ENCODE results near the gene SLC2A9.

The SLC2A9 gene

DNA sequence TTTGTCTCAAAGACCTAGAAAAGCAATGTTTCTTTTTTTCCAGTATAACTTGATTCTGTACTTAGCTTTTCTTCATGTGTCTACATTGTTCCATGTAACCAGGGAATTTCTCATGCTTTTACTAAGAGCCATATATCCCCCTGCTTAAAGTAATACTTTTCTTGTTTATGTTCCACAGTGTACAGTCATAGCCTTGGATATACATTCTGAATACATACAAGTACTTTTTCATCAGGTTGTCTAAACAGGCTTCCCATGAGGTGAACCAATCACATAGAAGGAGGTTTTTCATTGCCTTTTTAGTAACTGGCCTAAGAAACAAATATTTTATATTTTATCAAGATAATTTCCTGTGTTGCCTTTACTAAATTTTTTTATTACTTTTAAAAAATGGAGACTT, 52.8 kb downstream of the SLC2A9 start:
- Histone ChIP-seq H3K27ac (ENCODE audit: low read length) (no peak overlapping the region), H3K4me3 (ENCODE audit: low read length) (no peak overlapping the region), H3K9ac (ENCODE audit: low read depth, low read length) (no peak overlapping the region), H3K27me3 (ENCODE audit: insufficient read depth, low read length) (no peaks in the 10 kb centered on the region), H3K4me1 (ENCODE audit: insufficient read depth, low read length) (peaks cover 3% of the 10 kb centered on the region; the same call in 1 of the 2 replicates), H3K9me3 (ENCODE audit: insufficient read depth, low read depth, low read length) (no peaks in the 10 kb centered on the region), H3K36me3 (ENCODE audit: insufficient read depth, low read depth, low read length) (no peaks in the 10 kb centered on the region)

DNA sequence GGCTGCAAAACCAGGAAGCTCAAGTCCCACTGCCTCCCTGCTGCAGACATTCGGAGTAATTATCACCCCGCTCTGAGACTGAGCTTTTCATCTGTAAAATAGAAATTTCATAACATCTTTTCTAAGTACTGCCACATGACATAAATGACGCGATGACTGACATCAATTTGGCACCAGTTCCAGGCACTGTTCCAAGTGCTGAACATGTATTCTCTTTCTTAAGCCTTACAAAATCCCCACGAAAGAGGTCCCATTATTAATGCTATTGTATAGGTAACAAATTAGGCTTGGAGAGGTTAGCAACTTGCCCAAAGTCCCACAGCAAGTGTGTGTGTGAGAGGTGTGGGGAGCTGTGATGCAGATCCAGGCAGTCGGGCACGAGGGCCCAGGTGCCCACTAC, 56.4 kb downstream of the SLC2A9 start:
- Histone ChIP-seq H3K27me3 (ENCODE audit: insufficient read depth, low read length) (no peaks in the 10 kb centered on the region), H3K4me1 (ENCODE audit: insufficient read depth, low read length) (no peaks in the 10 kb centered on the region), H3K27ac (ENCODE audit: low read length) (no peak overlapping the region), H3K36me3 (ENCODE audit: insufficient read depth, low read depth, low read length) (no peaks in the 10 kb centered on the region), H3K9me3 (ENCODE audit: insufficient read depth, low read depth, low read length) (no peaks in the 10 kb centered on the region), H3K9ac (ENCODE audit: low read depth, low read length) (no peak overlapping the region), H3K4me3 (ENCODE audit: low read length) (no peak overlapping the region)

DNA sequence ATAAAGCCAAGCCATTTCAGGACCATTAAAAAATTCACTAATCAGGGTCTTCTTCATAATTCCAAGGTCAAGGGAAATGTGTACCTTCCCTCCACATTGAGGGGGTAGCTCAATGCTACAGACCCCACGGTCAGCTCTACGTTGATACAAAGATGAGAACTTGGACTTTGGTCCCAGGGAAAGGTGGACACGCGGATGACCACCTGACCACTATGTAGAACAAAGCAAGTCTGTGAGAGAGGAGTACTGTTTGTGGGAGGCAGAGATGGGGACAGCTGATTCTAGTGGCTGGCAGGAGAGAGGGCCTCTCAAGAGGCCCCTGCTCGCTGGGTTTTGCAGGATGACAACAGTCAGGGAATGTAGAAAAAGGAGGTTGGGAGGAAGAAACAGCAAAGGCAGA, 58.0 kb downstream of the SLC2A9 start:
- no peaks in the 10 kb centered on the region for H3K9me3 ChIP-seq (ENCODE audit: insufficient read depth, low read depth, low read length)
- no peaks in the 10 kb centered on the region for H3K4me1 ChIP-seq (ENCODE audit: insufficient read depth, low read length)
- H3K4me3 ChIP-seq (ENCODE audit: low read length): no peak overlapping the region
- H3K27ac ChIP-seq (ENCODE audit: low read length): no peak overlapping the region
- H3K27me3 ChIP-seq (ENCODE audit: insufficient read depth, low read length): no peaks in the 10 kb centered on the region
- H3K9ac ChIP-seq (ENCODE audit: low read depth, low read length): no peak overlapping the region
- no peaks in the 10 kb centered on the region for H3K36me3 ChIP-seq (ENCODE audit: insufficient read depth, low read depth, low read length)

DNA sequence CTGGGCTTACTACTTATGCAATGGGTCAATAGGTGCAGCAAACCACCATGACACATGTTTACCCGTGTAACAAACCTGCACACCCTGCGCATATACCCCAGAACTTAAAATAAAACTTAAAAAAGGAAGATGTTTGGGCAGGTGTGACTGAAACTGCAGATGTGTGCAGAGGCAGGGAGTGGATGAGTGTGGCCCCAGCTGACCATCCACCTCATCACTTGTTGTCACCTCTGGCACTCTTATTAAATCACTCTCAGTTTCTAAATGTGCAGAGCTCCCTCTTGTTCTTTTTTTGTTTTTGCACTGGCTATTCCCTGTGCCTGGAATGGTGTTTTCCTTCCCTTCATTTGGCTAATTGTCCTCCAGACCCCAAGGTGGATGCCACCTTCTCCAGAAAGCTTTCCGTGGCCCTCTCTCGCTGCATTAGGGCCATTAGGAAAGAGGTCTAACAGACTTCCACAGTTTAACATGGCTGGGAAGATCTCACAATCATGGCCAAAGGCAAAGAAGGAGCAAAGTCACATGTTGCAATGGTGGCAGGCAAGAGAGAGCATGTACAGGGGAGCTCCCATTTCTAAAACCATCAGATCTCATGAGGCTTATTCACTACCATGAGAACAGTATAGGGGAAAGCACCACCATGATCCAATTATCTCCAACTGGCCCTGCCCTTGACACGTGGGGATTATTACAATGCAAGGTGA, 58.5 kb downstream of the SLC2A9 start:
- Histone ChIP-seq H3K4me1 (ENCODE audit: insufficient read depth, low read length) (no peaks in the 10 kb centered on the region), H3K36me3 (ENCODE audit: insufficient read depth, low read depth, low read length) (no peaks in the 10 kb centered on the region), H3K4me3 (ENCODE audit: low read length) (no peak overlapping the region), H3K9me3 (ENCODE audit: insufficient read depth, low read depth, low read length) (no peaks in the 10 kb centered on the region), H3K27ac (ENCODE audit: low read length) (no peak overlapping the region), H3K9ac (ENCODE audit: low read depth, low read length) (no peak overlapping the region), H3K27me3 (ENCODE audit: insufficient read depth, low read length) (no peaks in the 10 kb centered on the region)

DNA sequence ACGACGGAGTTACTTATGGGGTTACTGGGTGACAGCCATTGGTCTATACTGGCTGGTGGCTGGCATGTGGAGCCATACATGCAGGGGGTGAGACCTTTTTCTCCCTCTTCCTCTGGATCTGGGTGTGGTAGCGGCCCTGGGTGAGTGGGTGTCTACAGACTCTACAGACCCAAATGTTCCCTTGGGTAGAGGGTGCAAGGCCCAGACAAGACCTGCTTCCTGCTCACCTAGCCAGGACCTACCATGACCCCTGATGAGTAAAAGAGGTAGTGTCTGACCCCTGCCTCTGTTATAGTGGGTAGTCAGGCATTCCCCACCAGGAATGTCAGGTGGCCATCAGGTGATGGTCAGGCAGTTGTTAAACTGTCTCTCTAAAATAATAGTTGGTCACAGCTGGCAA, 66.8 kb downstream of the SLC2A9 start:
- Histone ChIP-seq H3K4me3 (ENCODE audit: low read length) (no peak overlapping the region), H3K36me3 (ENCODE audit: insufficient read depth, low read depth, low read length) (no peaks in the 10 kb centered on the region), H3K9ac (ENCODE audit: low read depth, low read length) (no peak overlapping the region)

DNA sequence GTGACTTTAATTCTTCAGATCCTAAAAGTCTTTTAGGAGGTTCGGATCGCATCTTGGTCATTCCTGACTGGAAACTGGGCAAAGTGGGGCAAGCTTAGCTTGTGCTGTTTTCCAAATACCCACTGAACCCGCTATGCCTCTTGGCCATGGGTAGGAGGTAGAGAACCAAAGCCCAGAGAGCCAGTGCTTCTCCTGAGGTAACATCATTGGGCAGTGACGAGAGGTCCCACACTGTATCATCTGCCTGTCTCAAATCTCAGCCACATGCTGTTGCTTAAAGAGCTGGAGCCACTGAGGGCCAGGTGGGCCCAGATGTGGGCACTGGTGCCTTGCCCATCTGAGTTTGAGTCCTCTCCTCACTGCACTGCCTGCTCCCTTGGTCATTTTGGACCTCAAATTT, 68.2 kb downstream of the SLC2A9 start:
- no peaks in the 10 kb centered on the region for H3K4me1 ChIP-seq (ENCODE audit: insufficient read depth, low read length)
- H3K9ac ChIP-seq (ENCODE audit: low read depth, low read length): no peak overlapping the region
- no peaks in the 10 kb centered on the region for H3K36me3 ChIP-seq (ENCODE audit: insufficient read depth, low read depth, low read length)
- H3K9me3 ChIP-seq (ENCODE audit: insufficient read depth, low read depth, low read length): no peaks in the 10 kb centered on the region
- no peaks in the 10 kb centered on the region for H3K27me3 ChIP-seq (ENCODE audit: insufficient read depth, low read length)
- H3K27ac ChIP-seq (ENCODE audit: low read length): no peak overlapping the region
- no peak overlapping the region for H3K4me3 ChIP-seq (ENCODE audit: low read length)

More for the DNA sequence above, 66.8 kb downstream of the SLC2A9 start:
- Histone ChIP-seq H3K4me1 (ENCODE audit: insufficient read depth, low read length) (no peaks in the 10 kb centered on the region), H3K27ac (ENCODE audit: low read length) (no peak overlapping the region), H3K27me3 (ENCODE audit: insufficient read depth, low read length) (no peaks in the 10 kb centered on the region), H3K9me3 (ENCODE audit: insufficient read depth, low read depth, low read length) (no peaks in the 10 kb centered on the region)

DNA sequence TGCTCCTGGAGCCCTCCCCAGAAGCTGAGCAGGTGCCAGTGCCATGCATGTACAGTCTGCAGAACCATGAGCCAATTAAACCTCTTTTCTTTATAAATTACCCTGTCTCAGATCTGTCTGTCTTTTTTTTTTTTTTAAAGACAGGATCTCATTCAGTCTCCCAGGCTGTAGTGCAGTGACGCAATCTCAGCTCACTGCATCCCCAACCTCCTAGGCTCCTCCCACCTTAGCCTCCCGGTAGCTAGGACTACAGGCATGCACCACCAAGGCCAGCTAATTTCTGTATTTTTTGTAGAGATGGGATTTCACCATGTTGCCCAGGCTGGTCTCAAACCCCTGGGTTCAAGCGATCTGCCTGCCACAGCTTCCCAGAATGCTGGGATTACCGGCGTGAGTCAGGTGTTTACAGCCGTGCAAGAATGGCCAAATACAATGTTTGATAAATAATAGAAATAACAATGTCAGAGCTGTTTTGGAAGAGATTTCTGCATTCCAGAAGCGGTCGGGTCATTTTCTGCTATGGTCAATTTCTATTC, 68.8 kb downstream of the SLC2A9 start:
- H3K4me3 ChIP-seq (ENCODE audit: low read length): no peak overlapping the region
- no peaks in the 10 kb centered on the region for H3K27me3 ChIP-seq (ENCODE audit: insufficient read depth, low read length)
- no peaks in the 10 kb centered on the region for H3K36me3 ChIP-seq (ENCODE audit: insufficient read depth, low read depth, low read length)
- H3K4me1 ChIP-seq (ENCODE audit: insufficient read depth, low read length): no peaks in the 10 kb centered on the region
- no peak overlapping the region for H3K27ac ChIP-seq (ENCODE audit: low read length)
- no peak overlapping the region for H3K9ac ChIP-seq (ENCODE audit: low read depth, low read length)
- no peaks in the 10 kb centered on the region for H3K9me3 ChIP-seq (ENCODE audit: insufficient read depth, low read depth, low read length)

DNA sequence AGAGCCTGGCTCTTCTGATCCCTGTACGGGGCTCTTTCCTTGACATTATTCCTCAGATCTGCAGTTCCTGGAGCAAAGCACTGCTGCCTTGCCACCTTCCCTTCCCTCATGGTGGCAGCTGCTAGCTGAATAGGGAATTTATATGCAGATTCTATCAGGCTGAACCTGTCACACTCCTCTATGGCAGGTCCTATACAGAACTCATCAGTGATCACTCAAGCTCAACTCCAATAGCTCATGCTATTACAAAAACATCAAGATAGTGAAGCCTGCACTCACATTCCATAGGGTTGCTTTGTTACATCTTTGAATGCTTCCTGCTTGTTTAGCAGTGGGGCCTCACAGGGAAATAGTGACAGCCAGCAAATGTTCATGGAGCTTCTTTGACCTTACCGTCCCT, 71.7 kb downstream of the SLC2A9 start:
- no peaks in the 10 kb centered on the region for H3K27me3 ChIP-seq (ENCODE audit: insufficient read depth, low read length)
- no peaks in the 10 kb centered on the region for H3K4me1 ChIP-seq (ENCODE audit: insufficient read depth, low read length)
- no peaks in the 10 kb centered on the region for H3K9me3 ChIP-seq (ENCODE audit: insufficient read depth, low read depth, low read length)
- no peaks in the 10 kb centered on the region for H3K36me3 ChIP-seq (ENCODE audit: insufficient read depth, low read depth, low read length)
- no peak overlapping the region for H3K9ac ChIP-seq (ENCODE audit: low read depth, low read length)
- H3K27ac ChIP-seq (ENCODE audit: low read length): no peak overlapping the region
- H3K4me3 ChIP-seq (ENCODE audit: low read length): no peak overlapping the region

DNA sequence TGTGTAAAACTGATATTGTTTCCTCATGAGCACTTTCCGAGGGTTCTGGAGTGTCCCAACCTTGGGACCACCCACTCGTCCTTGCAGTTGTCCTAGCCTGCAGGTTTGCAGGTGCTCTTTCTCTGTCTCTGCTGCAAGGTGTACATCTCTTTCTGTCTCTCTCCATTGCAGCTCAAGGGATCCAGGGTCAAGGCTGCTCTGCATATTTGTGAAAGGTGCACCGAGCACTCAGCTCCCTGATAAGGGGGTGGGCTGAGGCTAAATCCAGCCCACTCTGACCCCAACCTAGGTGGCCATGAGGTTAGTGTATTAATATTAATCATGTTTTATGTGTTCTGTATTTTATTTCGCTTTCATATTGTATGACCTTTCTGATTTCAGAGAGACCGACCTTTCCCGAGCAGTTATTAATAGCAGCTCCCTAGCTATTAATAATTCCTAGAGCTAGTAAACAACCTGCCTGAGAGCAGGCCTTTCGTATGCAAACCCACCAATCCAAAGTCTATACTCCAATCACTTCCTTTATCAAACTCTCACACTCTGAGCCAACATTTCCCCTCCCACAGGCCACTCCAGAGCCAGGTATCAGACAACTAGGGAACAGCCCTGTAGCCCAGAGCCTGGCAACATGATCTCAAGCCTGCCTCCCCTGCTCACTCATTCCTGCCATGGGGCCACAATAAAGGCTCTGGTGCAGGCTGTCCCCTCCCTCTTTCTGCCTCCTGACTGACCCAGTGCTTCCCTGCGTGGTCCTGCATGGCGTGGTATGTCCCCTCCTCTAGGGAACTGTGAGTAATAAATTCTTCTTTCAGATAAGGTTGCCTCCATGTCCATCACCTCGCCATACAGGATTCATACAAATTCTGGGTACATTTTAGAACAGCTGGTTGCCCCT, 73.9 kb downstream of the SLC2A9 start:
- Histone ChIP-seq H3K4me1 (ENCODE audit: insufficient read depth, low read length) (no peaks in the 10 kb centered on the region), H3K4me3 (ENCODE audit: low read length) (no peak overlapping the region), H3K27me3 (ENCODE audit: insufficient read depth, low read length) (no peaks in the 10 kb centered on the region), H3K9me3 (ENCODE audit: insufficient read depth, low read depth, low read length) (no peaks in the 10 kb centered on the region), H3K9ac (ENCODE audit: low read depth, low read length) (no peak overlapping the region), H3K27ac (ENCODE audit: low read length) (no peak overlapping the region), H3K36me3 (ENCODE audit: insufficient read depth, low read depth, low read length) (no peaks in the 10 kb centered on the region)

DNA sequence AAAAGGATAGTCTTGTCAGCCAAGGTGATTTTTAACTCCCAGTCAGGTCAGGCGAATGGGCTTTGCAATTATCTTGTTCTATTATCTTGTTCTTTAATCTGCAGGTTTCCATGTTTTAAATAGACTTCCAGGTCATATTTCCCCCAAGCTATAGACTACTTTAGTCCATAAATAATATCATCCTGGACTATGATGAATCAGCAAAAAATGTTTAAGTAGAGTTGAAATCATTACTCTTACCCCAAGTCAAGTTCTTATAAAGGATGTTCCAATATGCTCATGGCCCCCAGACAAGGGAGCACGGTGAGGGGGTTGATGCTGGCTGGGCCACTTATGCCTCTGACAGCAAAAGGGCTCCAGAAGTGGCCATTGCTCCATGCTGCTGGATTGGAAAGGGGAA, 75.1 kb downstream of the SLC2A9 start:
- H3K27ac ChIP-seq (ENCODE audit: low read length): no peak overlapping the region
- H3K9ac ChIP-seq (ENCODE audit: low read depth, low read length): no peak overlapping the region
- no peak overlapping the region for H3K4me3 ChIP-seq (ENCODE audit: low read length)
- no peaks in the 10 kb centered on the region for H3K27me3 ChIP-seq (ENCODE audit: insufficient read depth, low read length)
- H3K4me1 ChIP-seq (ENCODE audit: insufficient read depth, low read length): no peaks in the 10 kb centered on the region
- H3K9me3 ChIP-seq (ENCODE audit: insufficient read depth, low read depth, low read length): no peaks in the 10 kb centered on the region
- H3K36me3 ChIP-seq (ENCODE audit: insufficient read depth, low read depth, low read length): no peaks in the 10 kb centered on the region

DNA sequence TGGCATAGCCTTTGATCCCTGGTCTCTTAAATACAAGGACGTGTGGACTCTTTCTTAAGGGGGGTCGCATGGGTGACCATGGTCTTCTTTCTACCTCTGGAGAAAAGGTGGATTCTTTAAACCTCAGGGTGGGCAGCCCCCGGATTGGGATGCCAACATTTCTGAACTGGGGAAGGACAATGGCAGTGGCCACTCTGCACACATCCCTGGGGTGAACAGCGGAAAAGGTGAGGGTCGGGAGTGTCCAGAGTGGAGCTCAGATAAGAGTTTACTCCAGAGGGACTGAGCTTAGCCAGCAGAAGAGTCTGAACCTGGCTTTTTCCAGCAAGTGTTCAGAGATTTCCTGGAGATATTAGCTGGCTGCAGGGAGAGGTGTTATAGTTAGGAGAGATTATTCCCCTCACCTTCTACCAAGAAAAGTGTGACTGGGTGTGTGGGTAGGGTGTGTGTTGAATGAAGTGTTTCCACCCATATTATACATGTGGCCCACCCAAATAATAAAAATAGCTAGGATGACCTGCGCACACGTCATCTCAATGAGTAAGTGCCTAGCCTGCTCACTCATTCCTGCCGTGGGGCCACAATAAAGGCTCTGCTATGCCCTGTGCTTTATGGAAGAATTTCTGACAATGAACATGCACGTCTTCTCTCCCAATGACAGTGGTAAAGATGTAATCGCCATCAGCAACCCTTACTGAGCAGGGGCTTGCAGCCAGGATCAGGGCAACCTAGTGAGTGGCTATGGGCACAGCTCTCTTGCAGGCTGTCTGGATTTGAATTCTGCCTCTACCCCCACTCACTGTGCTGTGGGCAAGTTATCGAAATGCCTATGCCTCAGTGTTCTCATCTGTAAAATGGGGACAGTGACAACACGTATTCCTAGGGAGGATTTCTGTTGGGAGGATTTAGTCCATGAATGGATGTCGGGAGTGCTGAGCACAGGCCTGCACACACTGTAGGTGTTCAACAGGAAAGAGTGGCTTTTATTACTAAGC, 76.6 kb downstream of the SLC2A9 start:
- Histone ChIP-seq H3K9ac (ENCODE audit: low read depth, low read length) (no peak overlapping the region), H3K27ac (ENCODE audit: low read length) (no peak overlapping the region), H3K9me3 (ENCODE audit: insufficient read depth, low read depth, low read length) (no peaks in the 10 kb centered on the region), H3K36me3 (ENCODE audit: insufficient read depth, low read depth, low read length) (no peaks in the 10 kb centered on the region), H3K4me1 (ENCODE audit: insufficient read depth, low read length) (peaks cover 6% of the 10 kb centered on the region; the same call in 1 of the 2 replicates), H3K27me3 (ENCODE audit: insufficient read depth, low read length) (no peaks in the 10 kb centered on the region), H3K4me3 (ENCODE audit: low read length) (no peak overlapping the region)
